ENCODE data around the gene FGD5.
A peak's percentile ranks its signal among the peaks of the same experiment; 100 is the strongest.

The FGD5 gene

DNA sequence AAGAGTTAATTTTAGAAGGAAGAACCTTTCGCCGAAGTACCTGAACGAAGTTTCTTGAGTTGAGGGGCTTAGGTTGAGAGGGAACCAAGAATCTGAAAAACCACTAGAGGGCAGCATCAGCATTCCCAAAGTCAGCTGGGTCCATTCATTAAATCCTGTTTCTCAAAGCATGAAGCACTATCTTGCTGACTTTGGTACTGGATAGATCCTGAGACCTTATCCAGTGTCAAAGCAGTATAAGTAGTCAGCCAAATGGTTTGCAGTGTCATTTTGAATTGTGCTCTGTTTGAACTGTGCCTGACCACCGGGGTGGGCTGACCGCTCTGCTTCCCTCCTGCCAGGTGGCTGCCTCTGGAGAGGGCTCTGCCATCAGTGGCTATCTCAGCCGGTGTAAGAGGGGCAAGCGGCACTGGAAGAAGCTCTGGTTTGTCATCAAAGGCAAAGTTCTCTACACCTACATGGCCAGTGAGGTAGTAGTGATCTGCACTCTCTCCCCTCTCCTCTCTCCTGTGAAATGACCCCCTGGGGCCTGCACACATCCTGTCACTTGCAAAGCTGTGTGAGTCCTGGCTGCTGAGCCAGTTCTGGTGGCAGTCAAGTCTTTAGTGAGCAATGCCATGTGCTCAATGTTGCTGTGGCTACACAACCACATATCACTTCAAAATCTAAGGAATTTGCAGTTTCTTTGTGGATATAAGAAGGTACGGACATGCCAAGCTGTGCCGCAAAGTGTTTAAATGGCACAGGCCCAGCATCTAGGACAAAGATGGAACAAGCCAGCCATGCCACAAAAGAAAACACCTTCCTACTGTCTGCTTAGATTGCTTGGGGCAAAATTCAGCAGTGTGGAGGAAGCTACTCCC, 107.2 kb downstream of the FGD5 start:
- TF ChIP-seq CTCF (IDR thresholded peaks at IDR 0.05; ENCODE audit: borderline replicate concordance, control extremely low read depth, extremely low read depth, insufficient read depth, missing control alignments) = peak; percentile 53
- in situ Hi-C loops (cut with MboI; ENCODE audit: low sequenced_read_pairs, unreplicated experiment) = loop anchor here (10.0 kb wide), 1 partner anchor 131 kb away; no protein-coding TSS in a partner anchor
- peak; percentile 67 for DNase-seq (ENCODE audit: low spot score)

- no peak for DNase-seq (ENCODE audit: low spot score)
- TF ChIP-seq CTCF (IDR thresholded peaks at IDR 0.05; ENCODE audit: borderline replicate concordance, control extremely low read depth, extremely low read depth, insufficient read depth, missing control alignments) = no peak
- in situ Hi-C loops (cut with MboI; ENCODE audit: low sequenced_read_pairs, unreplicated experiment) = loop anchor here (10.0 kb wide), 1 partner anchor 132 kb away; no protein-coding TSS in a partner anchor
Measured at GRCh38 chr3:14926592-14926991, 107.8 kb downstream of the FGD5 start.

- no peak for TF ChIP-seq CTCF (IDR thresholded peaks at IDR 0.05; ENCODE audit: borderline replicate concordance, control extremely low read depth, extremely low read depth, insufficient read depth, missing control alignments)
- in situ Hi-C loops (cut with MboI; ENCODE audit: low sequenced_read_pairs, unreplicated experiment) = loop anchor here (10.0 kb wide), 1 partner anchor 133 kb away; no protein-coding TSS in a partner anchor
- no peak for DNase-seq (ENCODE audit: low spot score)
Measured at GRCh38 chr3:14927308-14927707, 108.5 kb downstream of the FGD5 start.

GRCh38 chr3:14929310-14930074, 110.7 kb downstream of the FGD5 start:
- TF ChIP-seq CTCF (IDR thresholded peaks at IDR 0.05; ENCODE audit: borderline replicate concordance, control extremely low read depth, extremely low read depth, insufficient read depth, missing control alignments) = no peak
- no peak for DNase-seq (ENCODE audit: low spot score)
- in situ Hi-C loops (cut with MboI; ENCODE audit: low sequenced_read_pairs, unreplicated experiment) = loop anchor here (10.0 kb wide), 1 partner anchor 135 kb away; no protein-coding TSS in a partner anchor

DNA sequence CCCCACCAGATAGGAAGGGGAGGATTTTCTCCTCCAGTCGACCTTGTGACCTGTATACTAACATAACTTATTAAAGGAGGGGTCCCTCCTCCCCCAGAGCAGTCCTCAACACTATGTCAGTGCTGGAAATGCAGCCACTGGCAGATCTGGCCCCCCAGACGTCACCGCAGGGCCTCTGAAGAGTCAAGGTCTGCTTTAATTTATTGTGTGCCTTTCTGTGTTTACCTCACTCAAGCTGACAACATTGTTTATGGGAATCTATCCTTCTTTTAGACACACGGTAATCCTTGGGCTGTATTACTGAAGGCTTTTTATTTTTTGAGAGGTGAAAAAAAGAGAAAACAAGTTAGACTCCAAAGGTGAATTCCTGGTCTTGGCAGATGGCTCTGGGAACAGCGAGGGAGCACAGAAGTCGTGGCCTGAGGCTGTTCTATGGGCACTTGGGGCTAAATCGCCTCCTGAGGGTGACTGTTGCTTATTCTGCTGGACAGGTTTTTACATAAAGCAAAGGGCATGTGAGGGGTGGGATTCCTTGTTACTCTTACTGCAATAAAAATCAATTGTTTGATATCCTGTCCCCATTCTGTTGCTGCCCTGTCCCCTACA, 115.2 kb downstream of the FGD5 start:
- no peak for DNase-seq (ENCODE audit: low spot score)
- in situ Hi-C loops (cut with MboI; ENCODE audit: low sequenced_read_pairs, unreplicated experiment) = no loop called here
- TF ChIP-seq CTCF (IDR thresholded peaks at IDR 0.05; ENCODE audit: borderline replicate concordance, control extremely low read depth, extremely low read depth, insufficient read depth, missing control alignments) = no peak
